Measurements from ENCODE around the gene RBBP5.

GRCh38 chr1:205098242-205098641, 23.5 kb downstream of the RBBP5 start:
- TF ChIP-seq CTCF (IDR thresholded peaks at IDR 0.05; ENCODE audit: insufficient read depth, low read depth, low read length) = no peak
- TF ChIP-seq EZH2 (IDR thresholded peaks at IDR 0.05; ENCODE audit: insufficient read depth, low read length) = no peak

All from astrocyte (in vitro differentiated cells and primary cell).